ENCODE data around the gene TTYH2. TPM values are rescaled to one million over a fixed set of nuclear protein-coding genes. Genes with fewer than 3 reads are reported as not detected.

The TTYH2 gene
- total RNA-seq, 1 experiment from 2014 or later = 15.4 TPM

GRCh38 chr17:74180336-74180735 is 33.0 kb upstream of the TTYH2 start:
- no peak for TF ChIP-seq EZH2 (IDR thresholded peaks at IDR 0.05; ENCODE audit: borderline replicate concordance, low read depth, low read length, poor library complexity, severe bottlenecking)
- TF ChIP-seq, protein P1, sequence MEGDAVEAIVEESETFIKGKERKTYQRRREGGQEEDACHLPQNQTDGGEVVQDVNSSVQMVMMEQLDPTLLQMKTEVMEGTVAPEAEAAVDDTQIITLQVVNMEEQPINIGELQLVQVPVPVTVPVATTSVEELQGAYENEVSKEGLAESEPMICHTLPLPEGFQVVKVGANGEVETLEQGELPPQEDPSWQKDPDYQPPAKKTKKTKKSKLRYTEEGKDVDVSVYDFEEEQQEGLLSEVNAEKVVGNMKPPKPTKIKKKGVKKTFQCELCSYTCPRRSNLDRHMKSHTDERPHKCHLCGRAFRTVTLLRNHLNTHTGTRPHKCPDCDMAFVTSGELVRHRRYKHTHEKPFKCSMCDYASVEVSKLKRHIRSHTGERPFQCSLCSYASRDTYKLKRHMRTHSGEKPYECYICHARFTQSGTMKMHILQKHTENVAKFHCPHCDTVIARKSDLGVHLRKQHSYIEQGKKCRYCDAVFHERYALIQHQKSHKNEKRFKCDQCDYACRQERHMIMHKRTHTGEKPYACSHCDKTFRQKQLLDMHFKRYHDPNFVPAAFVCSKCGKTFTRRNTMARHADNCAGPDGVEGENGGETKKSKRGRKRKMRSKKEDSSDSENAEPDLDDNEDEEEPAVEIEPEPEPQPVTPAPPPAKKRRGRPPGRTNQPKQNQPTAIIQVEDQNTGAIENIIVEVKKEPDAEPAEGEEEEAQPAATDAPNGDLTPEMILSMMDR (conservative IDR thresholded peaks at IDR 0.05; ENCODE audit: low read depth, low read length) = no peak
- no TSS peak for BruUV-seq (replicated peaks)
- Histone ChIP-seq H3K36me3 (ENCODE audit: insufficient read depth, low read length, poor library complexity, severe bottlenecking) (no peaks in the 10 kb centered on the region), H3K4me1 (ENCODE audit: insufficient read depth, low read length, poor library complexity, severe bottlenecking) (no peaks in the 10 kb centered on the region), H3K27me3 (replicated peaks; ENCODE audit: insufficient read depth, low read depth, low read length, poor library complexity) (no peaks in the 10 kb centered on the region), H3K4me3 (ENCODE audit: low read depth, low read length, poor library complexity, severe bottlenecking) (no peak overlapping the region), H3K27ac (ENCODE audit: low read depth, low read length, poor library complexity, severe bottlenecking) (no peak overlapping the region), H3K9me3 (ENCODE audit: low read depth, low read length, poor library complexity, severe bottlenecking) (no peaks in the 10 kb centered on the region)
- ChIA-PET POLR2A (ENCODE audit: low non-redundant PET) (no interaction called here), CTCF (interaction anchor here (0.5 to 1.0 kb wide), 2 partner anchors 90 to 754 kb away, joined by 3 read pairs; no protein-coding TSS in a partner anchor)
- no peak for DNase-seq (ENCODE audit: low spot score)
- intact Hi-C loops (cut with micrococcal nuclease; ENCODE audit: unreplicated experiment) = no loop called here

DNA sequence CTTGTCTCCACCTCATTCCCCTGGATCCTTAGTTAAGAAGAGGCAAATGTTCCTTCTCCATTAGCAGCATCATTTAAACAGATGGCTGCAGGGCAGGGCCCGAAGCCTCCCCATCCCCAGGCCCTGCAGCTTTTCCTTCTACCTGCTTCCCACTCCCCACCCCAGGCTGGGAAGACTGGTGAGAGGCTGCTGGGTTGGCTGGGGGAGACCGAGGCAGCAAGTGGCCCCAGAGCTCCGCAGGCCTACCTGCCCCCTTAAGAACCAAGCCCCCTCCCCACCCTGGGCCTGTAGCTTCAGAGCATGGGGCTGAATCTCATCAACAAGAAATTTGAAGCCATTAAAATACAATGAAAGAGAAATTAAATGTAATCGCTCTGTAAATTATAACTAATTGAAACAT is 32.0 kb upstream of the TTYH2 start:
- no peak for DNase-seq (ENCODE audit: low spot score)
- ChIA-PET CTCF (no interaction called here), POLR2A (ENCODE audit: low non-redundant PET) (no interaction called here)
- H3K9me3 ChIP-seq (ENCODE audit: low read depth, low read length, poor library complexity, severe bottlenecking) = no peaks in the 10 kb centered on the region
- no peaks in the 10 kb centered on the region for H3K4me1 ChIP-seq (ENCODE audit: insufficient read depth, low read length, poor library complexity, severe bottlenecking)
- no peak overlapping the region for H3K4me3 ChIP-seq (ENCODE audit: low read depth, low read length, poor library complexity, severe bottlenecking)
- TF ChIP-seq EZH2 (IDR thresholded peaks at IDR 0.05; ENCODE audit: borderline replicate concordance, low read depth, low read length, poor library complexity, severe bottlenecking) = no peak
- TF ChIP-seq, protein P1 (conservative IDR thresholded peaks at IDR 0.05; ENCODE audit: low read depth, low read length) = no peak
- no peaks in the 10 kb centered on the region for H3K36me3 ChIP-seq (ENCODE audit: insufficient read depth, low read length, poor library complexity, severe bottlenecking)
- no peak overlapping the region for H3K27ac ChIP-seq (ENCODE audit: low read depth, low read length, poor library complexity, severe bottlenecking)
- BruUV-seq (replicated peaks) = no TSS peak
- intact Hi-C loops (cut with micrococcal nuclease; ENCODE audit: unreplicated experiment) = no loop called here
- no peaks in the 10 kb centered on the region for H3K27me3 ChIP-seq (replicated peaks; ENCODE audit: insufficient read depth, low read depth, low read length, poor library complexity)

- ChIA-PET CTCF (no interaction called here), POLR2A (ENCODE audit: low non-redundant PET) (no interaction called here)
- no peak overlapping the region for H3K4me3 ChIP-seq (ENCODE audit: low read depth, low read length, poor library complexity, severe bottlenecking)
- no TSS peak for BruUV-seq (replicated peaks)
- H3K27ac ChIP-seq (ENCODE audit: low read depth, low read length, poor library complexity, severe bottlenecking) = no peak overlapping the region
- intact Hi-C loops (cut with micrococcal nuclease; ENCODE audit: unreplicated experiment) = no loop called here
- no peaks in the 10 kb centered on the region for H3K4me1 ChIP-seq (ENCODE audit: insufficient read depth, low read length, poor library complexity, severe bottlenecking)
- H3K36me3 ChIP-seq (ENCODE audit: insufficient read depth, low read length, poor library complexity, severe bottlenecking) = no peaks in the 10 kb centered on the region
- H3K27me3 ChIP-seq (replicated peaks; ENCODE audit: insufficient read depth, low read depth, low read length, poor library complexity) = no peaks in the 10 kb centered on the region
- DNase-seq (ENCODE audit: low spot score) = no peak
- no peak for TF ChIP-seq EZH2 (IDR thresholded peaks at IDR 0.05; ENCODE audit: borderline replicate concordance, low read depth, low read length, poor library complexity, severe bottlenecking)
- TF ChIP-seq, protein P1 (conservative IDR thresholded peaks at IDR 0.05; ENCODE audit: low read depth, low read length) = no peak
- H3K9me3 ChIP-seq (ENCODE audit: low read depth, low read length, poor library complexity, severe bottlenecking) = no peaks in the 10 kb centered on the region
Observed at GRCh38 chr17:74182041-74182723, 31.2 kb upstream of the TTYH2 start.
